Activated CD4-positive, CD25-positive, alpha-beta regulatory T cell (primary cell): Measurements from ENCODE around the gene HNMT.
"Not testable (repeated sequence)": the region's sequence is repeated elsewhere in the genome, so short reads cannot be mapped to it uniquely, and the experiment has no call there.

ENCODE experiments used
- DNase-seq, 4 experiments: peaks; one replicate each; lab custom pipeline; 2025; lab: John Stamatoyannopoulos, UW

The HNMT gene

DNA sequence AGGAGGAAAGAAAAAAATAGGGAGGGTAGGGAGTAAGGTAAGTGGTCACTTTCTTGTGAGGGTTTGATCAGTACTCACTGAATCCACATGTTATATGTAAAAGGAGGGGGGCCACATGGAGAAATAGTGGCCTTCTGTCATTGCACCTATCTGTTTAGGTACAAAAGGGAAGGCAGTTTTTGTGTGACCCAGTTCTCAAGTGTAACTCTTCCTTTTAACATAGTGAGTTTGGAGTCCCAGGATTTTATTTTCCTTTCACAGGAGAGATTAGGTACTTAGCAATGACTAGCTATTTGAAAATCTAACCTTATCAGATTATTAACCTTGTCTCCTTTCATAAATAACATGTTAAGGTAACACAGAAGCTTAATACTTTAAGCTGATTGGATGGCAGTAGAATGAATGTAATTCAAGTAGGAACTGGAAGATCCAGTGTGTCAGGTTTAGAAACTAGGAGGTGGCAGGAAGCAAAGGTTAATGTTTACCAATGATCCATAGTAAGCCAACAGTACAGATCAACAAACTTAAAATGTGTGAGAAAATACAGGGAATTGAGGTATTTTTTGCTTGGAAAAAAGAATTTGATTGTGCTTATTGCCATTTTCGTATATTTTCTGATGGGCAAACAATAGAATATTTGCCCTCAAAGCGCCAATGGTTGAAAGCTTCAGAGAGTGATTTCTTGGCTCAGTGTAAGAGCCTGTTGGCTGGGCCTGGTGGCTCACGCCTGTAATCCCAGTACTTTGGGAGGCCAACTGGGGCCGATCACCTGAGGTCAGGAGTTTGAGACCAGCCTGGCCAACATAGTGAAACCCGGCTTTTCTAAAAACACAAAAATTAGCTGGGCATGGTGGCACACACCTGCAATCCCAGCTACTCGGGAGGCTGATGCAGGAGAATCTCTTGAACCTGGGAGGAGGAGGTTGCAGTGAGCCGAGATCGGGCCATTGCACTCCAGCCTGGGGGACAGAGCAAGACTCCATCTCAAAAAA, 11.3 kb downstream of the HNMT start:
- DNase-seq = no peak

DNA sequence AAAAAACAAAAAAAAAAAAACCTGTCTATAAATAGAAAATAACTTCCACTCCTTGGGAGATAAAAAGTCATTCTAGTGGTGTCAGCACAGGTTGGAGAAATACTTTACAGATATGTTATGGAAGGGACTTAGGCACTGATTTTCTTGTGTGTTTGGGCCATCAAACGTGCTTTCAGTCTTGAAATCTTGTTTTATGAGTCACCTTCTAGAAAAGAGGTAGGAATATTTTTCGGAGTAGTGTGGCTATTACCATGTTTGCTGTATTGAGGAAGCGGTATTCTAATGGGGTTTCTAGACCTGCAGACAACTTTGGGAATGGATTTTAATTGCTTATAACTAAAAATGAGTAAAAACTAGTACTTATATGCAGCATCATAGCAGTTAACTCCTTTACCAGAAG, 12.0 kb downstream of the HNMT start:
- DNase-seq = no peak

DNA sequence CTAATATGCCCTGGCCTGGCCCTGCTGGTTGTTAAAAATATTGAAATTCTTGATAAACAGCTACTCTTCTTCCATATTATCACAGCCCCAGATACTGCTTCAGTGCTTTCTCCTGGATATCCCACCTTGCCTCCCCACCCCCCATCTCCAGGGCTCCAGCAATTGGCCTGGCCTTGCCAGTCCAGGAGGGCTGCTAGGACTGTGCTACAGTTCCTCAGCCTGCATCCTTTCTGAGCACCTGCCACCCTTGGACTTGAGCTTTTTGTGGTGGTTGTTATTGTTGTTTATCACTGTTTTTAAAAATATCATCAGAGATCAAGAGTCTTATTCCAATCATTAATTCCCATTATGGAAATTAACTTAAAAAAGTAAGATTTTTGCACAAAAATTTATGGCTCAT, 13.5 kb downstream of the HNMT start:
- DNase-seq = no peak

DNA sequence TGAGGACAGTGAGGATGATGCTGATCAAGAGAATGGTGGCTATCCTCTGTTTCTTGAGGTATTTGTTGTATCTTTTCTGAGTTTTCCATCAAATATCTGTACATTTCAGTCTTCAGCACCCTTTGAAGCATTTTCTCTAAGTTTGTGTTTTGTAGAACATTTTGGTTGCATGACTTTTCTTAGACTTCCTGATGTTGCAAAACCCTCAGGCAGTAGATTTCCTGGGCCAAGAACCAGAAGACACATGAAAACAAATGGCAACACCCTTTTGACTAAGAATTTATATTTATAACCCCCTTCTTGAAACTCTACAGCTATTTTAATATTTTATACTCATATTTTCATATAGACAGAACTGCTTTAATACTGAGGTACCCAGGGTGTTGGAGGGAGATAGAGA, 16.2 kb downstream of the HNMT start:
- DNase-seq = no peak

DNA sequence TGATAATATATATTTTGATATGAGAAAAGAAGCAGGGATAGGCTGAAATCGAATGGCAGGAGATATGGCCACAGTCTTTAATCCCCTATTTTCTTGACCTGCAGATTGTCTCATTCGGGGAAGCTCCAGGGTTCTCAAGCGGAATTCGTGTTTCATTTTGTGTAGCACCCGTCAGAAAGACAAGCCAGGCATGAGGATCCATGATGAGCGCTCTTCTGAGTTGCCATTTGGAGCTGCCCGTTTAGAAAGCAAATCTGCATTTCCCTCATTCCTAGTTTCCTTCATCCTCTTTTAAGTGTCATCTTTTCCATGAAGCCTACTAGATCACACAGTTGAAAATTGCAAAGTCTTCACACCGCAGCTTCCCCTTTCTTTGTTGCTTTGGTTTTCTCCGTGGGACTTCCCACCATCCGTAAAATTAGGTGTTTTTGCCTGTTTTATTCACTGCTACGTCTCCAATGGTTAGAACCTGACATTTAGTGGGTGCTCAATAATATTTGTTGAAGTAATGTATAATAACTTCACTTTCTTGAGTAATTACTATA, 16.9 kb downstream of the HNMT start:
- no peak for DNase-seq

DNA sequence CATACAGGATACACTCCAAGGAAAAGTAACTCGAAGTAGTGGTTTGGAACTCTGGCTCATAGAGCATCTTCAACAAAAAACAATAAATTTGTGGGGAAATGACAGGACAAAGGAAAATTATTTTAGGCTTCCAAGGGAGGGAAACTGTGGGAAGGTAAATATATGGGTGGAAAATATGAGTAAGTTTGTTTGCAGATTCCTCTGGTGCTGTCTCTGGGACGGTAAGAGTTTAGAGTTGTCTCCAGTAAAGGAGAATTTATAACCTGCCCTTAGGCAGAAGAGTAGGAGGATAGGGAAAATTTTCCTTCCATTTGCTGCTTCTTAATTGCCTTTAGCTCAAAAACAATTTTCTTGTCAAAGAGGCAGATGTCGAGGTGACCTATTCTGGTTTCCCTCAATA, 19.3 kb downstream of the HNMT start:
- DNase-seq = no peak

DNA sequence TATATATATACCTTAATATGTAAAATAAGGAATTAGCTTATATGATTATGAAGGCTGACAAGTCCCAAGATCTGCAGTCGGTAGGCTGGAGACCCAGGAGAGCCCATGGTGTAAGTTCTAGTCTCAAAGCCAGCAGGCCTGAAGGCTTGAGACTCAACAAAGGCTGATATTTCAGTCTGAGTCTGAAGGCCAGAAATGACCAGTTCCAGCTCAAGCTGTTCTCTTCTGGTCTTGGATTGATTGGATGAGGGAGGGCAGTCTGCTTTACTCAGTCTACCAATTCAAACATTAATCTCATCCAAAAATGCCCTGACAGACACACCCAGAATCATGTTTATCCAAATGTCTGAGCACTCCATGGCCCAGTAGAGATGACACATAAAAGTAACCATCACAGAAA, 22.0 kb downstream of the HNMT start:
- no peak for DNase-seq

DNA sequence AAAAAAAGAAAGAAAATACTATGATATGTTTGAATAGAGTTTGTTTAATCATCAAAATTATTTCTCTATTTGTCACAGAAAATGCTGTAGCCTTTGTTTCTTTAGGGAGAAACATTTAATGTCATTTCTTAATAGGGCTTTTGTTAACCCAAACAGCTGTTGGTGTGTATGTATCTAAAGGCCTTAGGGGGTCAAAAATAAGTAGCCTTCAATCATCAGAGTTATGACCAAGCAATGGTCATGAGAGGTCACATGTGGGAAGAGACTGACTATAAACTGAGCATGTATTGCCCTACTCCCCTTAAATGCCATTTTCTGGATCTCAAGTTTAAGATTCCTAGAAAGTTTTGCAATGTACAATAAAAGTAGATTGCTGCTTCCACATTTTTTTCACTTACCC, 22.7 kb downstream of the HNMT start:
- DNase-seq = no peak

DNA sequence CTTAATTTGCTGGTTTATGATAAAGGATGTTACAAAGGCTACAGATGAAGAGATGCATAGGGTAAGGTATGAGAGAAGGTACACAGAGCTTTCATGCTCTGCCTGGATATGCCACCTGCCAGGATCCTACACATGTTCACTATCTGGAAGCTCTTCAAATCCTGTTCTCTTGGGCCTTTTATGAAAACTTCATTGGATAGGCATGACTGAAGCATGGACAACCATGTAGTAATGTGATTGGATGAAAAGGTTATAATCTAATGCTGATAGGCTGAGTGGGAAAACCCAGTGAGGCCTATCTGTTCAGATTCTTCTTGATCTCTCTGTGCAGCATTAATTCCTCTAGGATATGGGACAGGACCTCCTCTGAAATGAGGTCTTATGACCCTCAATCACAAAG, 26.8 kb downstream of the HNMT start:
- no peak for DNase-seq

DNA sequence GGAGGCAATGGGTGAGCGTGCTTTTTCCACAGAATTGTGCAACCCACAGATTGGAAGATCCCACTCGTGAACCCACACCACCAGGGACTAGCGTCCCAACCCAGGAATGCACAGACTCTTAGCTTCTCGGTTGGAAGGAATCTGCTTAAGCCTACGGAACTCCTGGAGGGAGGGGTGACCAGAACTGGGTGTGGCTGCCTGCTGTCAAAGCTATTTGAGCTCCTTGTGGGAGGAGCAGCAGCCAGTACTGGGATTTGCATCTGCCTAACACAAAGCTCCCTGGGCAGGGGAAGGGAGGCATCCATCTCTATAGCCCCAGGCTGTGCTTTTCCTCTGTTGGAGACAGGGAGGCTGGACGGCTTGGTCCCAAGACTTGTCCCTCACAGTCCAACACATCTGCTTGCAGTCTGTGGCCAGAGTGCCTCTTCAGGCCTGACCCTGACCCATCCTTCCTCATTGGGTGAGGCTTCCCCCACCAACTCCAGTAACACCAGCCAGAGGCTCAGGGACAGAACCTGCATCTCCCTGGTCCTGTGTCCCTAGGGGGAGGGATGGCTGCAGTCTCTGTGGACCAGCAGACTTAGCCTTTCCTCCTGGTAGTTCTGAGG, 27.9 kb downstream of the HNMT start:
- no peak for DNase-seq

DNA sequence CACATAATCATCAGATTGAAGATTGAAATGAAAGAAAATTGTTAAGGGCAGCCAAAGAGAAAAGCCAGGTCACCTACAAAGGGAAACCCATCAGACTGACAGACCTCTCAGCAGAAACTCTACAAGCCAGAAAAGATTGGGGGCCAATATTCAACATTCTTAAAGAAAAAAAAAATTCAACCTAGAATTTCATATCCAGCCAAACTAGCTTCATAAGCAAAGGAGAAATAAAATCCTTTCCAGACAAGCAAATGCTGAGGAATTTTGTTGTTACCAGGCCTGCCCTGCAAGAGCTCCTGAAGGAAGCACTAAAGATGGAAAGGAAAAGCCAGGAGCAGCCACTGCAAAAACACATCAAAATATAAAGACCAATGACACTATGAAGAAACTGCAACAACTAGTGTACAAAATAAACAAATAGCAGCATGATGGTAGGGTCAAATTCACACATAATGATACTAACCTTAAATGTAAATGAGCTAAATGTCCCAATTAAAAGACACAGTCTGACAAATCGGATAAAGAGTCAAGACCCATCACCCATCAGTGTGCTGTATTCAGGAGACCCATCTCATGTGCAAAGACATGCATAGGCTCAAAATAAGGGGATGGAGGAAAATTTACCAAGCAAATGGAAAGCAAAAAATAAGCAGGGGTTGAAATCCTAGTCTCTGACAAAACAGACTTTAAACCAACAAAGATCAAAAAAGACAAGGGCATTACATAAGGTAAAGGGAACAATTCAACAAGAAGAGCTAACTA, 29.6 kb downstream of the HNMT start:
- DNase-seq = not testable (repeated sequence)

DNA sequence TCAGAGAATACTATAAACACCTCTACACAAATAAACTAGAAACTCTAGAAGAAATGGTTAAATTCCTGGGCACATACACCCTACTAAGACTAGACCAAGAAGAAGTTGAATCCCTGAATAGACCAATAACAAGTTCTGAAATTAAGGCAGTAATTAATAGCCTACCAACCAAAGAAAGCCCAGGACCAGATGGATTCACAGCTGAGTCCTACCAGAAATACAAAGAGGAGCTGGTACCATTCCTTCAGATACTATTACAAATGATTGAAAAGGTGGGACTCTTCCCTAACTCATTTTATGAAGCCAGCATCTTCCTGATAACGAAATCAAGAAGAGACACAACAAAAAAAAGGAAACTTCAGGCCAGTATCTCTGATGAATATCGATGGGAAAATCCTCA, 31.1 kb downstream of the HNMT start:
- DNase-seq = not testable (repeated sequence)

DNA sequence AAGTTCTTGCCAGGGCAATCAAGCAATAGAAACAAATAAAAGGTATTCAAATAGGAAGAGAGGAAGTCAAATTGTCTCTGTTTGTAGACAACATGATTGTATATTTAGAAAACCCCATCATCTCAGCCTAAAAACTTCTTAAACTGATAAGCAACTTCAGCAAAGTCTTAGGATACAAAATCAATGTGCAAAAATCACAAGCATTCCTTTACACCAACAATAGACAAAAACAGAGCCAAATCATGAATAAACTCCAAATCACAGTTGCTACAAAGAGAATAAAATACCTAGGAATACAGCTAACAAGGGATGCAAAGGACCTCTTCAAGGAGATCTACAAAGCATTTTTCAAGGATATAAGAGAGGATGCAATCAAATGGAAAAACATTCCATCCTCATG, 31.9 kb downstream of the HNMT start:
- not testable (repeated sequence) for DNase-seq

DNA sequence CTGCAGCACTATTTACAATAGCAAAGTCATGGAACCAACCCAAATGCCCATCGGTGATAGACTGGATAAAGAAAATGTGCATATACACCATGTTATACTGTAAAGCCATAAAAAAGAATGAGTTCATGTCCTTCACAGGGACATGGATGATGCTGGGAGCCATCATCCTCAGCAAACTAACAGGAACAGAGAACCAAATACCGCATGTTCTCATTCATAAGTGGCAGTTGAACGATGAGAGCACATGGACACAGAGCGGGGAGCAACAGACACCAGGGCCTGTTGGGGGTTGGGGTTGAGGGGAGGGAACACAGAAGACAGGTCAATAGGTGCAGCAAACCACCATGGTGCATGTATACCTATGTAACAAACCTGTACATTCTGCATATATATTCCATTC, 33.5 kb downstream of the HNMT start:
- DNase-seq = no peak

DNA sequence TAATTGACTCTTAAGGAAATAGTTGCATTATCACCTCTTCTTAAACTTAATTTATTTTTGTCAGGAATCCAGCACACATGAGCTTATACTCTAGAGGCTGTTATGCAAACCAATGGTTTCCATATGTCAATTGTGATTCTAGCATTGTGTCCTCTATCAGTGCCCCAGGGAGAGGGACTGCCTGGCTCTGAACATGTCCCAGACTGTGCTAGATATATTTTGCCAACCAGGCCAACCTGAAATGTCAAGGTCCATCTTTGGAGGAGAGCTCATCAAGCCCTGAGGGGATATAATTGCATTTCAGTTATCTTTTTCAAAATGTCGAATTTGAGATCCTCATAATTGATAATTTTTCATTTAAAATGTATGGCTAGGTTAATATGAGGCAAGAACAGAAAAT, 34.2 kb downstream of the HNMT start:
- DNase-seq = no peak

DNA sequence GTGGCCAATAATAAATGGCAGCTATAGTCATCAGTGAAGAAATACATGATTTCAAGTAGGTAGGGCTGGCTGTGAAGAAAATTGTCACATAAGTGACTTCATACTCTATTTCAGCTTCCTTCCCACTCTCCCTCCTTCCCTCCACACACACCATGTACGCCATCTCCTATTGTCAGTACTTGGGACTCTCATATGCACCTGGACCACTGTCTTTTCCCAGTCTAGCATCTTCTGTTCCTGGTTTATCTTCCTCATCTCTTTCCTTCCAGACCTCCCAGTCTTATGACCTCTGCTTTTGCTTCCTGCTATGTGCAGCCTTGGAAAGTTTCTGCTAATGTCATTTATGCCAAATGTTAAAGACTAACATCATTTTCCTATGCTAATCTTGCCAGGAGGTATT, 35.0 kb downstream of the HNMT start:
- DNase-seq = no peak

DNA sequence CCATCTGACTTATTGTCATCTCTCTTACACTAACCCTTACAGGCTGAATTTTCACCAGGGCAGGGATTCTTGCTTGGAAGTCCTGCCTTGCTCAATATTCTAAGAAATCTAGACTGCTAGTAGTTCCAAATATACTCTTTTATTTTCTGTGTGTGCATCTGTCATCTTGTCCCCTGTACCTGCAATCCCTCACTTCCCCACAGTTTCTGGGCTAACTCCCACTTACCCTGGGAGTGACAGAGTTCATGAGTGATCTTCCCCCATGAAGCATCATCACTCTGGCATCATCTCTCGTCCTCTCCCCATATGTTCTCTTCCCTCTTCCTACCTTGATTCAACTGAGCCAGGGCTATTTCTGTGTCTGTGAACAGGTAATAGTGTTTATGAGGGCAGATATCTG, 35.7 kb downstream of the HNMT start:
- DNase-seq = no peak

DNA sequence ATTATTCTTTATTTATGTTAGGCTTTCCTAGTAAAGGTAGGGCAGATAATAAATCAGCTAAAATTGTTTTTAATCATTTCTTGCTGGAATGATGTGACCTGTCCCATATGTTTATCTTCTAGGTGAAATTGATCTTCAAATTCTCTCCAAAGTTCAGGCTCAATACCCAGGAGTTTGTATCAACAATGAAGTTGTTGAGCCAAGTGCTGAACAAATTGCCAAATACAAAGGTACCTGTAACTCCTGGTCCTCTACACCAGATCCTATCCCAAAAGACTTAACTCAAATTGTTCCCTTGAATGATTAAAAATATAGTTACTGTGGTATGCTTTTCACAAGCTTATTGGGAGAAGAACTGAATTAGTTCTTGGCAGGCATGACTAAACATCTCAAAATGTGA, 36.5 kb downstream of the HNMT start:
- DNase-seq = no peak

DNA sequence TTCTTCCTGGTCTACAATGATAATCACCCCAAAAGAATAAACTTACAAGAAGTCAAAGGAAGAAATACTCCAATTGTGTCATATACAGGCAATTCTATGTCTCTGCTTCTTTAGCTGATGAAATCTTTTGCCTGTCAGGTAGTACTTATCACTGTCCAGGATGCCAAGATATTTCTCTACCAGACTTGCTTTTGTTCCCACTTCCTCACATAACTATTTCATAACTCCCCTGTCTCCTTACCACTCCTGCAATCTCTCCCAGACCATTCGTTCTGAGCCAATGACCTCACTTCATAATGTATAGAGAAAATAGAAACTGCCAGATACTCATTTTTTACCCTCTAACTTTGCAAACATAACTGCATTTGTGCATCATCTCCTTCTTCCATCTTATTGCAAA, 39.1 kb downstream of the HNMT start:
- no peak for DNase-seq

DNA sequence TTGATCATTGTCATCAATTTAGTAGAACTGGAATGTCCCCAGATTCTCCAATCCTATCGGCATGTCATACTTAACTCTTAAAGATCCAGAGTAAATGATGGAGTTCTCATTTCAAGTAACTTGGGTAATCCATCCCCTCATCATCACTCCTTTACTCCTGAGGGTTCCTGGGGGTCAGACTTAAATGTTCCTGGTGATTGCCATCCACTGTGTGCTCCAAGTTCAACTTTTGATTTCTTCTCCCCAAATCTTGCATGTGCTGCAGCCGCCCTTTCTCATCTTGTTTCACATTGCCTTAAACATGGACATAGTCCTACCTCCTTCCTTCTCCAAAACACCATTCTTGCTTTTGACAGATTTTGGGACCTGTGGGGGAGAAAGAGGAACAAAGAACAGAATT, 43.2 kb downstream of the HNMT start:
- DNase-seq = no peak

DNA sequence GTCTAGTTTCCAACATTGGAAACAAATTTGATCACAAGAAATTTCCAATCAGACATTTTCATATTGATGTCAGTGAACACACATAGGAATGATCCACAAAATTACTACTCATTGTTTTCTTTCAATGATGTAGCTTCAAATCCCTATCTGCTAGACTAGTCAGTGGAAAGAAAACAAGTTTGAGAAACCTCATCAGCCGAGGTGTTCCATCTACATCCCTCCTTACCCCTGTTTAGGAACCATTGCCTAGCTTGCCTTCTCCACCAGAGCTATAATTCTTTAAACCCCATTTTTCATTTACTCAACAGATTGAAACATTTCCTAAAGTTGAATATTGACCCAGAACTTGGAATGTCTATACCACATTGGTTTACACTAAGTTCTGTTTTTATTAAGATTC, 45.3 kb downstream of the HNMT start:
- no peak for DNase-seq

DNA sequence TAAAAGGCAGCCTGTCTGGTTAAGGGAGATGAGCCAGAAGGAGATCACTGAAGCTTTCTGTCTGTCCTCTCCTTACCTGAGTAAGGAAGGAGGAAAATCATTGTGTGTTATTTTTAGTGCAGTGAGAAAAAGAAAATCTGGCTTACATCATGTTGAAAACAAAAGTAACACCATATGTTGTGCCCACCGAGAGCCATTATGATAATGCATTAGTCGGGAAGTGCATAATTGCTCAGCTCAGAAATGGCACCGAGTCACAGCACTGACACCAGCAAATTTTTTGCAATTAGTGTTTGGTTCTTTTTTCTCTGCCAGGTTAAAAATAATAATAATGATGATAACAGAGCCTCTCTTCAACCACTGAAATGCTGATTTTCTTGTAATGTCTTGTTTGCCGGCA, 46.6 kb downstream of the HNMT start:
- no peak for DNase-seq

DNA sequence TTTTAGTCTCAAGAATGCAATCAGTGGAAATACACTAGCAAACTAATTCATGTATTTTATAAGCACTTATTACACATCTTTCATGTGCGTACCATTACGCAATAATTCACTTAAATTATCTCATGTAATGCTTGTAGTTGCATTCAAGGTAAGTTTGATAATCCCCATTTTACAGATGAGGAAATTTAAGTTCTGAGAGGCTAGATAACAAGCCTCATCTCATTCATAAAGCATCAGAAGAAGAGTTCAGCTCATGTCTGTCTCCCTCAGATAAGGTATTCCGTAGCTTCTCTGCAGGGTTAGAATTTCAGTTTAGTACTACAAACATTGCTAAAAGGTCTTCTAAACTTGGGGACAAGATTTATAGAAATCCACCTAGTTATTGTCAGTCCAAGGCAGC, 47.8 kb downstream of the HNMT start:
- DNase-seq = no peak
